PC-3 (cell line): ENCODE data around the gene REST.

Experiments used
- EZH2 ChIP-seq: fragments of 300-600 bp; sonication (generic); IDR thresholded peaks from one replicate; pipeline ENCODE4 v1.6.1; 2017; ENCODE audit warnings: antibody characterized with exemption, mild to moderate bottlenecking, low read length; ENCODE audit not compliant: unreplicated experiment
- EZH2phosphoT487 ChIP-seq: fragments of 300-600 bp; sonication (generic); IDR thresholded peaks from 2 replicates; pipeline ENCODE4 v1.6.1; 2018; ENCODE audit warnings: mild to moderate bottlenecking, antibody characterized with exemption, low read length, borderline replicate concordance

DNA sequence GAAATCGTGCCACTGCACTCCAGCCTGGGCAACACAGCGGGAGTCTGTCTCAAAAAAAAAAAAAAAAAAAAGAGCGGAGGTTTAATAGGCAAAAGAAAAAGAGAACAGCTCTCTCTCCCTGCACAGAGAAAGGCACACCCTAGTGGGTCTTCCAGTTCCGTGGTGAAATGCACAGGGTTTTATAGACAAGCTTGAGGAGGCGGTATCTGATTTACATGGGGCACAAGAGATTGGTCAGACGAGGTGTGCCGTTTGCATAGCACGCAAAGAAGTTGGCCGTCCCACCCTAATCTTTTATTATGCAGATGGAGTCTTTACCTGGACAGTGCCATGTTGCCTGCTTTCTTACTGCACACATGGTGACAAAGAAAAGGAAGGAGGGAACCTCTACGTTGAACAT lies 33.5 kb upstream of the REST start:
- TF ChIP-seq EZH2 (no peak), EZH2phosphoT487 (no peak)
